PFSK-1 (cell line): ENCODE results near the gene SLC8A1.

Source experiments
- FOXP2 ChIP-seq: optimal IDR thresholded peaks from 2 replicates; pipeline ENCODE3; 2011; ENCODE audit warnings: borderline replicate concordance, control low read depth, inconsistent platforms; ENCODE audit not compliant: insufficient read depth; ENCODE audit errors: extremely low read length, extremely low read depth
- POLR2AphosphoS5 ChIP-seq: IDR thresholded peaks from 2 replicates; pipeline ENCODE4 v1.6.1; 2012; ENCODE audit warnings: low read depth, mild to moderate bottlenecking, control low read depth, low read length, moderate library complexity
- REST ChIP-seq, 2 experiments: IDR thresholded peaks; 2 replicates each; pipeline versions ENCODE4 v1.6.1 to v1.8.0; 2011 to 2012; ENCODE audit warnings: low read depth in 2 of 2, low read length in 2 of 2, control low read depth in 1 of 2, inconsistent platforms in 1 of 2, mild to moderate bottlenecking in 1 of 2, moderate library complexity in 1 of 2; ENCODE audit not compliant: insufficient read depth in 1 of 2
- SIN3A ChIP-seq: IDR thresholded peaks from 2 replicates; pipeline ENCODE4 v1.6.1; 2012; ENCODE audit warnings: mild to moderate bottlenecking, low read length, moderate library complexity, borderline replicate concordance; ENCODE audit not compliant: insufficient read depth
- TAF1 ChIP-seq: IDR thresholded peaks from 2 replicates; pipeline ENCODE4 v1.6.1; 2012; ENCODE audit warnings: low read length, control low read depth, borderline replicate concordance; ENCODE audit not compliant: insufficient read depth

GRCh38 chr2:40281021-40281940 lies 170.6 kb downstream of the SLC8A1 start:
- TF ChIP-seq POLR2AphosphoS5 (no peak), REST (IDR thresholded peaks at IDR 0.05; ENCODE audit: insufficient read depth in 1 of 2, low read depth in 2 of 2, low read length in 2 of 2) (no peak), TAF1 (no peak), SIN3A (no peak), FOXP2 (no peak)
